Liver (tissue), 9 donors: Measurements from ENCODE around the gene SETBP1. TPM values are rescaled to one million over a fixed set of nuclear protein-coding genes. Genes with fewer than 3 reads are reported as not detected.

ENCODE experiments used
- DNase-seq: peaks from one replicate; pipeline ENCODE4 v3.0.0-alpha.2; 2017; ENCODE audit warnings: low spot score
- H3K27ac ChIP-seq, 2 donors: one replicate each; pipeline ENCODE4 v1.7.0; 2013; ENCODE audit warnings: inconsistent platforms in 2 of 2, low read length in 2 of 2, control low read depth in 1 of 2, low read depth in 1 of 2, mild to moderate bottlenecking in 1 of 2
- H3K27me3 ChIP-seq, 4 donors: one replicate each; pipeline versions ENCODE4 v1.6.1 to v1.7.0; 2013; ENCODE audit warnings: low read length in 3 of 4, inconsistent platforms in 1 of 4, mild to moderate bottlenecking in 1 of 4, moderate library complexity in 1 of 4; ENCODE audit not compliant: control insufficient read depth in 4 of 4, insufficient read depth in 4 of 4
- H3K36me3 ChIP-seq, 4 donors: one replicate each; pipeline versions ENCODE4 v1.6.1 to v1.7.0; 2013; ENCODE audit warnings: low read length in 3 of 4, mild to moderate bottlenecking in 3 of 4, low read depth in 1 of 4, moderate library complexity in 1 of 4; ENCODE audit not compliant: control insufficient read depth in 4 of 4, insufficient read depth in 3 of 4
- H3K4me1 ChIP-seq, 4 donors: one replicate each; pipeline versions ENCODE4 v1.6.1 to v1.7.0; 2013; ENCODE audit warnings: low read length in 3 of 4, mild to moderate bottlenecking in 3 of 4, moderate library complexity in 1 of 4; ENCODE audit not compliant: control insufficient read depth in 4 of 4, insufficient read depth in 4 of 4
- H3K4me3 ChIP-seq, 3 donors: one replicate each; pipeline versions ENCODE4 v1.6.1 to v1.7.0; 2013; ENCODE audit warnings: low read length in 3 of 3, control low read depth in 1 of 3, low read depth in 1 of 3, mild to moderate bottlenecking in 1 of 3
- H3K9ac ChIP-seq, 2 donors: one replicate each; pipeline ENCODE4 v1.7.0; 2013; ENCODE audit warnings: low read length in 2 of 2, mild to moderate bottlenecking in 2 of 2, moderate library complexity in 2 of 2, control low read depth in 1 of 2, low read depth in 1 of 2
- H3K9me3 ChIP-seq, 4 donors: one replicate each; pipeline versions ENCODE4 v1.6.1 to v1.7.0; 2013; ENCODE audit warnings: low read length in 3 of 4; ENCODE audit not compliant: control insufficient read depth in 4 of 4
- CTCF ChIP-seq: fragments of 150-350 bp; IDR thresholded peaks from 2 replicates; pipeline ENCODE4 v1.5.1; 2017; ENCODE audit warnings: improper control_type of control experiment, low read depth, low read length; ENCODE audit not compliant: missing input control
- EGR1 ChIP-seq, 2 donors: IDR thresholded peaks; 2 replicates each; pipeline ENCODE4 v1.6.1; 2016 to 2018; ENCODE audit warnings: antibody characterized with exemption in 2 of 2, low read depth in 2 of 2
- FOXA1 ChIP-seq: IDR thresholded peaks from 2 replicates; pipeline ENCODE4 v1.6.1; 2016; ENCODE audit warnings: antibody characterized with exemption
- FOXA2 ChIP-seq: IDR thresholded peaks from 2 replicates; pipeline ENCODE4 v1.6.1; 2016; ENCODE audit warnings: antibody characterized with exemption
- GABPA ChIP-seq, 2 donors: IDR thresholded peaks in 1 of 2; conservative IDR thresholded peaks in 1 of 2; 2 replicates each; pipeline ENCODE4 v1.6.1; 2016; ENCODE audit warnings: antibody characterized with exemption in 2 of 2, mild to moderate bottlenecking in 1 of 2, moderate library complexity in 1 of 2
- HNF4A ChIP-seq, 2 donors: conservative IDR thresholded peaks; 2 replicates each; pipeline ENCODE4 v1.6.1; 2016; ENCODE audit warnings: antibody characterized with exemption in 2 of 2, mild to moderate bottlenecking in 2 of 2
- HNF4G ChIP-seq: IDR thresholded peaks from 2 replicates; pipeline ENCODE4 v1.6.1; 2016; ENCODE audit warnings: antibody characterized with exemption
- JUND ChIP-seq, 2 donors: IDR thresholded peaks; 2 replicates each; pipeline ENCODE4 v1.6.1; 2016; ENCODE audit warnings: antibody characterized with exemption in 2 of 2
- MAX ChIP-seq: IDR thresholded peaks from 2 replicates; pipeline ENCODE4 v1.6.1; 2016; ENCODE audit warnings: antibody characterized with exemption
- NR2F2 ChIP-seq: IDR thresholded peaks from 2 replicates; pipeline ENCODE4 v1.6.1; 2016; ENCODE audit warnings: antibody characterized with exemption
- RAD21 ChIP-seq, 2 donors: IDR thresholded peaks; 2 replicates each; pipeline ENCODE4 v1.6.1; 2016; ENCODE audit warnings: antibody characterized with exemption in 2 of 2, mild to moderate bottlenecking in 2 of 2
- REST ChIP-seq: IDR thresholded peaks from 2 replicates; pipeline ENCODE4 v1.6.1; 2016; ENCODE audit warnings: antibody characterized with exemption, mild to moderate bottlenecking
- RXRA ChIP-seq, 2 donors: IDR thresholded peaks; 2 replicates each; pipeline ENCODE4 v1.6.1; 2017 to 2018; ENCODE audit warnings: antibody characterized with exemption in 2 of 2, mild to moderate bottlenecking in 1 of 2
- SP1 ChIP-seq: IDR thresholded peaks from 2 replicates; pipeline ENCODE4 v1.6.1; 2018; ENCODE audit warnings: antibody characterized with exemption, mild to moderate bottlenecking
- TAF1 ChIP-seq: conservative IDR thresholded peaks from 2 replicates; pipeline ENCODE4 v1.6.1; 2016; ENCODE audit warnings: antibody characterized with exemption, mild to moderate bottlenecking
- YY1 ChIP-seq: IDR thresholded peaks from 2 replicates; pipeline ENCODE4 v1.6.1; 2016; ENCODE audit warnings: antibody characterized with exemption, mild to moderate bottlenecking
- ZBTB33 ChIP-seq: IDR thresholded peaks from 2 replicates; pipeline ENCODE4 v1.6.1; 2016; ENCODE audit warnings: antibody characterized with exemption
- WGBS: extraction: QIAGEN DNeasy Blood & Tissue Kit; methylation state at CpG from one replicate; pipeline ENCODE4 v1.1.7; 2013; 5-methylcytosine and 5-hydroxymethylcytosine counted together
- polyA plus RNA-seq, 2 donors: library from polyadenylated mRNA; stranded (reverse) in 1 of 2; unstranded in 1 of 2; fragments of 200-250 nt in 1 of 2; fragments of >200 nt in 1 of 2; fragmentation: Nextera tagmentation in 1 of 2; extraction: Ambion mirVana in 1 of 2; gene quantifications; one replicate each; pipeline versions ENCODE4 v1.2.1 to v1.2.3, GENCODE V29; 2013 to 2015
- total RNA-seq, 2 donors: library from RNA; depleted of rRNA; stranded (reverse); fragments of >200 nt; gene quantifications; one replicate each; pipeline ENCODE4 v1.2.3, GENCODE V29; 2014
- donor health status: healthy.
- donor health status: healthy.
- donor health status: healthy.
- donor health status: healthy.
- donor health status: healthy.

The SETBP1 gene
- total and polyA plus RNA-seq, 4 donors = 2.5 to 15.8 (median 4.7) TPM

- WGBS = 90% methylated on average over 6 of the region's 6 CpGs
These were observed 232.2 kb downstream of the SETBP1 start for GRCh38 chr18:44912740-44913478.

GRCh38 chr18:44914028-44914427 lies 233.3 kb downstream of the SETBP1 start:
- DNase-seq = no peak
- TF ChIP-seq TAF1 = no peak
- TF ChIP-seq FOXA2 = no peak
- TF ChIP-seq JUND (IDR thresholded peaks at IDR 0.05) = no peak
- no peak for TF ChIP-seq ZBTB33
- TF ChIP-seq YY1 = no peak
- no peak for TF ChIP-seq HNF4A (conservative IDR thresholded peaks at IDR 0.05)
- TF ChIP-seq EGR1 (IDR thresholded peaks at IDR 0.05; ENCODE audit: low read depth in 2 of 2) = no peak
- no peak for TF ChIP-seq SP1
- TF ChIP-seq MAX = no peak
- no peak for TF ChIP-seq HNF4G
- no peak for TF ChIP-seq RXRA (IDR thresholded peaks at IDR 0.05)
- no peak for TF ChIP-seq RAD21 (IDR thresholded peaks at IDR 0.05)
- TF ChIP-seq CTCF = no peak

More at GRCh38 chr18:44912740-44913478, 232.2 kb downstream of the SETBP1 start:
- Histone ChIP-seq H3K36me3 (no peaks in the 10 kb centered on the region), H3K27ac (no peak overlapping the region), H3K9ac (no peak overlapping the region), H3K4me1 (peaks cover 14 to 28% (median 19%) of the 10 kb centered on the region in 4 donors), H3K9me3 (no peaks in the 10 kb centered on the region), H3K4me3 (no peak overlapping the region), H3K27me3 (no peaks in the 10 kb centered on the region)
- TF ChIP-seq MAX = no peak
- TF ChIP-seq GABPA (IDR thresholded peaks at IDR 0.05 in 1 of 2, conservative IDR thresholded peaks at IDR 0.05 in 1 of 2) = no peak
- no peak for TF ChIP-seq FOXA2
- no peak for TF ChIP-seq FOXA1
- no peak for TF ChIP-seq HNF4G
- no peak for TF ChIP-seq SP1
- no peak for TF ChIP-seq EGR1 (IDR thresholded peaks at IDR 0.05; ENCODE audit: low read depth in 2 of 2)
- no peak for TF ChIP-seq RAD21 (IDR thresholded peaks at IDR 0.05)
- no peak for TF ChIP-seq REST
- TF ChIP-seq NR2F2 = no peak
- no peak for DNase-seq

More at GRCh38 chr18:44914028-44914427, 233.3 kb downstream of the SETBP1 start:
- WGBS = 81% methylated on average over 5 of the region's 5 CpGs
- H3K9me3 ChIP-seq = no peaks in the 10 kb centered on the region
- H3K27me3 ChIP-seq = no peaks in the 10 kb centered on the region
- H3K36me3 ChIP-seq = no peaks in the 10 kb centered on the region
- no peak overlapping the region for H3K4me3 ChIP-seq
- no peak overlapping the region for H3K27ac ChIP-seq
- H3K4me1 ChIP-seq = peaks cover 19 to 35% (median 23%) of the 10 kb centered on the region in 4 donors
- H3K9ac ChIP-seq = no peak overlapping the region
